GM18909 (cell line): ENCODE results near the gene DIO2.

Experiments used
- ATAC-seq: cut with Tn5 transposase; IDR thresholded peaks from one replicate; pipeline ENCODE4 v1.9.1; 2021; ENCODE audit warnings: mild to moderate bottlenecking; ENCODE audit not compliant: unreplicated experiment, poor library complexity

The DIO2 gene

DNA sequence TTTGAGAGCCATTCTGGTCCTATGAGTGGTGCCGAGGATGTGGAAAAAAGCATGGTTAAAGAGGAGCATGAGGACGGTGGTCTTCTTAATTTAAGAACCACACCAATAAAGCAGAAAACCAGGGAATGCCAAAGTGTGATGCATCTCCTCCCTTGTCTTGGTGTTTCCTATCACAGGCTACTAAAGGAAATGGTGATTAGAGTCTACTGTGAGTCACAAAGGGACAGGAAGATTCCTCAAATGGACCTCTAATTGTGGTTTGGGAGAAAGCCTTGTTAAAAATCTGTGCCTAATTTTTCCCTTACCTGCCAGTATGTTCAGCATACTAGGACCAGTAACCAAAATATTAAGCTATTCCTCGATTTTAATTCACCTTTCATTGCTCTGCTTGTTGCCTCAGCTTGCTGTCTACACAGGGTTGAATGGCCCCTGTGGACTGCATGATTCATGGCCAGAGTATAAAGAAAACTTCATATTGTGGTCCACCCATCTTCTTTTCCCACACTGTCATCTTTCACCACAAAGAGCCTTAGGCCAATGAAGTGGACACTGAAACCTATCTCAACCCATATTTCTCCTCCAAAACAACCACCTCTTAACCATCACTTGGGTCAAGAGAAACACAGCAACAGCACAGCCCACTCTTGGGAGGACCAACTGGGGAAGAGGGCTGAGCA is 38.8 kb downstream of the DIO2 start:
- ATAC-seq: no peak

DNA sequence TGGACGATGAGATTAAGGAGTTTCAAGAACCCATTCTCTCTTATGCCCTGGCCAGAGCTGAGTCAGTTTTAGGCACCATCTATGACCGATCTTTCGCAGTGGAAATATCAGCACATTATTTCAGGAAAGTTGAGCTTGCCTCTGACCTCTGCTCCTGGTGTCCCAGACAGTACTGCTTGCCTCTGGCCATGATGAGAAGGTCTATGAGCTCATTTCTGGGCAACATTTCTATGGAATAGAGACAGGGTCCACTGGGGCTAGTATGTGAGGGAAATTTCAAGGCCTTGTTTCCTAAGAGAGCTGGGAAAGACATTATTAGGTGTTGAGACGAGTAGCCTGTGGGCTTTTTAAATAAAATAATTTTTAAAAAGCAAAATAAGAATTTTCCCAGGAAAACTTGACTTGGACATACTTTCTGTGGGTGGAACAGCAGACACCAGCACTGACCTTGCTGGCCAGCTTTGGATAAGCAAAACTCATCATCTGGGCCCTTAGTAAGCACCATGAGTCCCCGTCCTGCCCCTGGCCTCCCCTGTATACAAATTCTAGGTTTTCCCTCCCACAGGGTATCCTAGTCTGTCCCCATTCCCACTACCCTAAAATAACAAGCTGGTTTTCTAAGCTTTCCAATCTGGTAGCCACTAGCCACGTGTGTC is 43.4 kb downstream of the DIO2 start:
- no peak for ATAC-seq

DNA sequence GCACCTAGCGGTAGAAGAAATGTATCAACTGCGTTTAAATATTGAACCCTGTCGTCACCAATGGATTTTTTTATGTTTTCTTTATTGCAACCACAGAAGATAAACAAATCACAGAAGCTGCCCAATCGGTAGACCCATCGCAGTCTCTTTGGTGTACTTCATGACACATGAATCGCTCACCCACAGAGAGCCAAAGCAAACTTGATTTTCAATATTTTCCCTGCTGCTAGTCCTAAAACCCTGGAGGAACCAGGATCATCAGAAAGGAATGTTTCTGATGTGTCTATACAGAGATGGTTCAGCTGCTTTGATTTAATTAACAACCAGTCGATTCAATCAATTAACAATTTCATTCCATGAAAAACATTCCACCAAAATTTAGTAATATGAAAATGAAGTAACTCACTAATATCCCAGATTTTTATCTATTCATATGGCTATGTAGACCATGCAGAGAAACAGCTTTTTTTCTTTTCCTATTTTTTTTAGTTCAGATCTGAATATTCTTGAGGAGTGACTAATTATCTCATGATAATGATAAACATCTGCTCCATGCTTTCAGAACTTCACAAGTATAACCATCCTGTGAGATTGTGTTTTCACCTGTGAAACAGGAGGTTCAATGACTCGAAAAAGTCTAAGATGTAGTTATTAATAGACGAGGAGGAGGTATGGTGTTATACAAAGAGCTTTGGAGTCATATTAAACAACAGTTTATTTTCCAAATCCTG is 46.1 kb downstream of the DIO2 start:
- ATAC-seq: no peak

DNA sequence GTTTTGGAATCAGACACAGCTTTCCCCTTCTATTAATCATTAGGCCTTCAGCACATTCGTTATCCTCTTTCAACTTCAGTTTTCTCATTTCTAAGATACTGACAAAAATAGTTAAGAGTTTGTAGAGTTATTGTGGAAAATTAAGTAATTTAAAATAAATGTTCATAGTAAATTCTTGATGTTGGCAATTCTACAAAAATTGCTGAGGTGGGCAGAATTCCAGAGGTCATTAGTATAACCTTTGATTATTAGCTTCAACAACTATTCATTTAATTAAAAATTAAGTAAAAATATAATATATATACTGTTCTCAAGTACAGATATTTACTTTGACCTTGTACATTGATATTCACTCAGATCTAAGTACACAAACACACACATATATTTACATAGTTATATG is 58.5 kb downstream of the DIO2 start:
- no peak for ATAC-seq

DNA sequence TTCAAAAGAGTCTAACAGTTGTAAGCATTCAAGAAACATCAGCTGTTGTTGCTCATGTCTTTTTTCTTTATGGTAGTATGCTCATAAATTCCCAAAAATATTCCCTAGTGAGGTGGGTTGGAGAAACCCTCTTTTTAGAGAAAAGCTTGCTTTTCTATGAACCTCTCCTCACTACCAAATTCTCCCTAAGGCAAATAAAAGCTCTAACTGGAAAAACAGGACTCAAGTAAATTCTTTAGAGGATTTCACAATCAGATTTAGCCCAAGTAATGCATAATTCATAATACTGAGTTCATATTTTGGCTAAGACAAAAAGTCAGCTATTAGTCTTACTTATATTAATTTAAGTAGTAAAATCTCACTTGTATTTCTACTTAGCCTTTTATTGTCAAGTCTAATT is 59.1 kb downstream of the DIO2 start:
- no peak for ATAC-seq

DNA sequence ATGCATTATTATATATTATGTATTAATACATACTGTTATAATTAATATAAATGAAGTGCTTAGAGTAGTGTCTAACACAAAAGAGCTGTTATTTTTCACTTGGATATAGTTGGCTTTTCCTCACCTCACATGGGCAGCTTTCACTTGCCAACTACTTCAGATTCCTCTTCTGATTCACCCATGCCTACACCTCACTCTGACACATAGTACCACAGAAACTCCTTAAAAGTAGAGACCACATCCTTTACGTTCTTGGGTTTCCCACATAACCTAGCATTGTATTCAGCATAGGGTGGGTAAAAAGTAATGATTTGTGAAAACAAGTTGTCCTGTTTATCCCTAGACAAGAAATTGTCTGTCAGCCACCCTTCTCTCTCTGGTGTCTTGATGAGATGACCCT is 61.0 kb downstream of the DIO2 start:
- ATAC-seq: no peak
